Neuronal stem cell (in vitro differentiated cells): Measurements from ENCODE around the gene UMODL1.

Experiments
- DNase-seq: peaks from one replicate; pipeline ENCODE4 v3.0.0-alpha.2; 2013; ENCODE audit warnings: low spot score
- H2AFZ ChIP-seq: one replicate; pipeline ENCODE4 v1.6.1; 2013; ENCODE audit warnings: mild to moderate bottlenecking, low read length, inconsistent platforms
- H2AK5ac ChIP-seq: 2 replicates; pipeline ENCODE4 v1.6.1; 2013; ENCODE audit warnings: low read depth, mild to moderate bottlenecking, inconsistent platforms, low read length, moderate library complexity, mixed read lengths
- H2BK120ac ChIP-seq: 2 replicates; pipeline ENCODE4 v1.6.1; 2013; ENCODE audit warnings: low read depth, mild to moderate bottlenecking, inconsistent platforms, low read length, moderate library complexity, mixed read lengths
- H2BK12ac ChIP-seq: one replicate; pipeline ENCODE4 v1.6.1; 2013; ENCODE audit warnings: low read length, inconsistent platforms
- H2BK15ac ChIP-seq: 2 replicates; pipeline ENCODE4 v1.6.1; 2013; ENCODE audit warnings: mild to moderate bottlenecking, low read length, inconsistent platforms, mixed read lengths
- H2BK5ac ChIP-seq: one replicate; pipeline ENCODE4 v1.6.1; 2013; ENCODE audit warnings: inconsistent platforms, mild to moderate bottlenecking, low read length, moderate library complexity
- H3K14ac ChIP-seq: one replicate; pipeline ENCODE4 v1.6.1; 2013; ENCODE audit warnings: low read length, inconsistent platforms
- H3K18ac ChIP-seq: 2 replicates; pipeline ENCODE4 v1.6.1; 2013; ENCODE audit warnings: low read length, inconsistent platforms
- H3K23ac ChIP-seq: 2 replicates; pipeline ENCODE4 v1.6.1; 2013; ENCODE audit warnings: low read depth, mild to moderate bottlenecking, mixed read lengths, low read length, inconsistent platforms; ENCODE audit not compliant: poor library complexity
- H3K27ac ChIP-seq: replicated peaks from 3 replicates; pipeline ENCODE4 v1.5.1; 2013; ENCODE audit warnings: low read length, inconsistent platforms
- H3K27me3 ChIP-seq, 3 experiments: 2 replicates each; pipeline ENCODE4 v1.6.1; 2013; ENCODE audit warnings: low read length in 3 of 3, mild to moderate bottlenecking in 2 of 3, inconsistent platforms in 1 of 3, low read depth in 1 of 3, mixed read lengths in 1 of 3, moderate library complexity in 1 of 3; ENCODE audit not compliant: control insufficient read depth in 3 of 3, insufficient read depth in 3 of 3
- H3K36me3 ChIP-seq, 2 donors: replicated peaks in 1 of 2; 2 replicates each; pipeline ENCODE4 v1.6.1; 2013; ENCODE audit warnings: low read length in 2 of 2; ENCODE audit not compliant: control insufficient read depth in 2 of 2, insufficient read depth in 2 of 2
- H3K4ac ChIP-seq: 2 replicates; pipeline ENCODE4 v1.6.1; 2013; ENCODE audit warnings: inconsistent platforms, mild to moderate bottlenecking, low read length, moderate library complexity
- H3K4me1 ChIP-seq, 2 donors: 1 replicate in 1 of 2; 2 replicates in 1 of 2; pipeline ENCODE4 v1.6.1; 2013; ENCODE audit warnings: low read length in 2 of 2, low read depth in 1 of 2; ENCODE audit not compliant: control insufficient read depth in 2 of 2, insufficient read depth in 1 of 2
- H3K4me2 ChIP-seq: one replicate; pipeline ENCODE4 v1.6.1; 2013; ENCODE audit warnings: mild to moderate bottlenecking, low read length, inconsistent platforms; ENCODE audit not compliant: insufficient read depth, poor library complexity, severe bottlenecking
- H3K4me3 ChIP-seq, 2 donors: 2 replicates each; pipeline ENCODE4 v1.5.1; 2013; ENCODE audit warnings: low read length in 2 of 2, mild to moderate bottlenecking in 2 of 2, inconsistent platforms in 1 of 2, moderate library complexity in 1 of 2
- H3K79me1 ChIP-seq: one replicate; pipeline ENCODE4 v1.6.1; 2013; ENCODE audit warnings: low read depth, mild to moderate bottlenecking, inconsistent platforms, low read length, moderate library complexity
- H3K9ac ChIP-seq: one replicate; pipeline ENCODE4 v1.6.1; 2013; ENCODE audit warnings: mild to moderate bottlenecking, low read depth, low read length, inconsistent platforms; ENCODE audit not compliant: poor library complexity
- H3K9me3 ChIP-seq, 2 donors: replicated peaks in 1 of 2; 2 replicates each; pipeline versions ENCODE3 to v1.6.1; 2013; ENCODE audit warnings: low read length in 2 of 2, mild to moderate bottlenecking in 2 of 2, inconsistent platforms in 1 of 2, low read depth in 1 of 2, mixed read lengths in 1 of 2, moderate library complexity in 1 of 2; ENCODE audit not compliant: control insufficient read depth in 2 of 2, insufficient read depth in 1 of 2
- H4K8ac ChIP-seq: one replicate; pipeline ENCODE4 v1.6.1; 2013; ENCODE audit warnings: low read depth, mild to moderate bottlenecking, inconsistent platforms, low read length, moderate library complexity
- H4K91ac ChIP-seq: one replicate; pipeline ENCODE4 v1.6.1; 2013; ENCODE audit warnings: low read length, low read depth, mild to moderate bottlenecking, inconsistent platforms; ENCODE audit not compliant: poor library complexity
- WGBS, 2 donors: extraction: QIAGEN DNeasy Blood & Tissue Kit; methylation state at CpG; one replicate each; pipeline ENCODE4 v1.1.7; 2013; ENCODE audit warnings: missing lambda C conversion rate in 2 of 2, mixed read lengths in 1 of 2; ENCODE audit not compliant: insufficient read length in 2 of 2, insufficient replicate concordance in 1 of 2; ENCODE audit errors: extremely low coverage in 2 of 2; 5-methylcytosine and 5-hydroxymethylcytosine counted together

UMODL1 gene

DNA sequence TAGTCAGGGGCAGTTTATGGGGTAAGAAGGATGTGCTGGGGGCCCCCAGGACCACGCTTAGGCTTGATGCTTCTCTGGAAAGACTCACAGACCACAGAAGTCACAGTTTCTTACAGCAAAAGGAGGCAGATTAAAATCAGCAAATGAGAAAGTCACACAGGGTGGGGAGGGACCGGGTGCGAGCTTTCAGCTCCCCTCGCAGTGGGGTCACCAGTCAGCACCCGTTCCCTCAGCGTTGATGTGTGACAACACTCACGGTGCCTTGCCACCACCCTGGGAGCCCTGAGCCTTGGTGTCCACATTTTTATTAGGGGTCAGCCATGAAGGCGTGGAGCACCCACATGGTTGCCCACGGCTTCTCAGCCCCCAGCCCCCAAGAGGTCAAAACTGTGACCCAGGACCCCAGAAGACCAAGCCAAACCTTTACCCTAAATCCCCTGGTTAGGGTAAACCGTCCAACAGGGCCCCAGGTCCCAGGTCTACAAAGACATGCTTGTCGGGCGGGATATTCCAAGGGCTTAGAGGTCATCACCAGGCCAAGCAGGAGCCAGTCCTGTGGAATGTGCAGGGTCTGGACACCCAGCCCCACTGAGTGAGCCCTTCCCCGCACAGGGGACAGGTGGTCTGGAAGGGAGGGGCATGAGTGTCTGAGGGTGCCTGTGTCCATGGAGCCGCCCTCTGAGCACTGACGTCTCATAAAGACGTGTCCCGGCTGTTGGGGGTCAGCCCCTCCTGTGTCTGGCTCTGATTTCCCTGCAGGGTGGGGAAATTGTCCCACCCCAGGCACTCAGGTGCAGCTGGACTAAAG lies 83.3 kb downstream of the UMODL1 start:
- Histone ChIP-seq H2BK120ac (no peak overlapping the region), H2AK5ac (peak overlapping the region; percentile 36), H3K27ac (no peak overlapping the region), H4K91ac (peak overlapping the region; percentile 57), H3K23ac (no peak overlapping the region), H2BK12ac (no peak overlapping the region), H2BK15ac (no peak overlapping the region), H2BK5ac (no peak overlapping the region), H2AFZ (no peak overlapping the region), H3K4ac (no peak overlapping the region), H3K14ac (peak overlapping the region; percentile 83), H3K9me3 (no peaks in the 10 kb centered on the region), H3K36me3 (no peaks in the 10 kb centered on the region), H3K79me1 (no peaks in the 10 kb centered on the region), H3K18ac (peak overlapping the region; percentile 49), H3K4me2 (no peak overlapping the region), H3K27me3 (peaks cover 0 to 10% (median 0%) of the 10 kb centered on the region in 3 experiments), H3K9ac (no peak overlapping the region), H3K4me1 (peaks cover 0 to 2% of the 10 kb centered on the region in 2 donors), H4K8ac (no peak overlapping the region), H3K4me3 (no peak overlapping the region)
- no CpG with 5 or more reads among the region's 17 CpGs for WGBS, 2 donors
- no peak for DNase-seq

DNA sequence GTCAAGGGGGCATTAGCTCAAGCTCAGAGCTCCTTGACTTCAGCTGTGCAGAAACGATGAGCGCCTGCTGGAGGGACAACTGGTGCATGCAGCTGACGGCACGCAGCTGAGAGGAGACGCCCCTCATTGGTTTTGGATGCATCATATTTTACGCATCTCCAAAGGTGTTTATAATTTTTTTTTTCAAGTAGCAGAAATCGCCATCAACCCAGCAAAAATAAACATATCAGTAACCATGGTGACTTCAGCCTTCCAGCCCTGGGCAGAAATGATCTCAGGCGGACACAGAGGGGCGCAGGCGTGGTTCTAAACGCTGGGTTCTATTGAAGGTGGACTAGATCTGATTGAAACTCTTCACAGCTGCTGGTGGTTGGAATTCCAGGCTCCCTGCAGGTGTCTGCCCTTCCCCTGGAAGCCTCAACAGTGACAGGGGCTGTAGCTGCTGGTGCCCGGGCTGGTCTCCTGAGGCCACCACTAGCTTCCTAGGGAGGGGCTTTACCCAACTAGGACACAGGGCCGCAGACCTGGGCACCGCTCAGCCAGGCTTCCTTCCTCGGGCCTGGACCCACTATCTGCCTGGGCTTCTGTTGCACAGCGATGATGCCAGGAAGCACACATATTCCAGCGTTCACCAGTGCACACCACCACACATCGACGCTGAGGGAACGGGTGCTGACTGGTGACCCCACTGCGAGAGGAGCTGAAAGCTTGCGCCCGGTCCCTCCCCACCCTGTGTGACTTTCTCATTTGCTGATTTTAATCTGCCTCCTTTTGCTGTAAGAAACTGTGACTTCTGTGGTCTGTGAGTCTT lies 84.1 kb downstream of the UMODL1 start:
- H2BK15ac ChIP-seq = no peak overlapping the region
- no peaks in the 10 kb centered on the region for H3K9me3 ChIP-seq
- peak overlapping the region; percentile 49 for H3K18ac ChIP-seq
- H3K4ac ChIP-seq = peak overlapping the region; percentile 4
- no peak overlapping the region for H2AFZ ChIP-seq
- H3K4me3 ChIP-seq = no peak overlapping the region
- no peak overlapping the region for H3K27ac ChIP-seq
- H3K79me1 ChIP-seq = no peaks in the 10 kb centered on the region
- no peak overlapping the region for H2BK12ac ChIP-seq
- peak overlapping the region; percentile 56 for H2BK5ac ChIP-seq
- H3K4me2 ChIP-seq = no peak overlapping the region
- H3K14ac ChIP-seq = no peak overlapping the region
- H4K8ac ChIP-seq = no peak overlapping the region
- H2BK120ac ChIP-seq = no peak overlapping the region
- H4K91ac ChIP-seq = peak overlapping the region; percentile 57
- peak overlapping the region; percentile 60 for H2AK5ac ChIP-seq
- no peak overlapping the region for H3K9ac ChIP-seq
- DNase-seq = no peak
- no peaks in the 10 kb centered on the region for H3K36me3 ChIP-seq
- H3K4me1 ChIP-seq = peaks cover 0 to 2% of the 10 kb centered on the region in 2 donors
- WGBS, 2 donors = no CpG with 5 or more reads among the region's 23 CpGs
- peaks cover 0 to 7% (median 0%) of the 10 kb centered on the region in 3 experiments for H3K27me3 ChIP-seq
- no peak overlapping the region for H3K23ac ChIP-seq

DNA sequence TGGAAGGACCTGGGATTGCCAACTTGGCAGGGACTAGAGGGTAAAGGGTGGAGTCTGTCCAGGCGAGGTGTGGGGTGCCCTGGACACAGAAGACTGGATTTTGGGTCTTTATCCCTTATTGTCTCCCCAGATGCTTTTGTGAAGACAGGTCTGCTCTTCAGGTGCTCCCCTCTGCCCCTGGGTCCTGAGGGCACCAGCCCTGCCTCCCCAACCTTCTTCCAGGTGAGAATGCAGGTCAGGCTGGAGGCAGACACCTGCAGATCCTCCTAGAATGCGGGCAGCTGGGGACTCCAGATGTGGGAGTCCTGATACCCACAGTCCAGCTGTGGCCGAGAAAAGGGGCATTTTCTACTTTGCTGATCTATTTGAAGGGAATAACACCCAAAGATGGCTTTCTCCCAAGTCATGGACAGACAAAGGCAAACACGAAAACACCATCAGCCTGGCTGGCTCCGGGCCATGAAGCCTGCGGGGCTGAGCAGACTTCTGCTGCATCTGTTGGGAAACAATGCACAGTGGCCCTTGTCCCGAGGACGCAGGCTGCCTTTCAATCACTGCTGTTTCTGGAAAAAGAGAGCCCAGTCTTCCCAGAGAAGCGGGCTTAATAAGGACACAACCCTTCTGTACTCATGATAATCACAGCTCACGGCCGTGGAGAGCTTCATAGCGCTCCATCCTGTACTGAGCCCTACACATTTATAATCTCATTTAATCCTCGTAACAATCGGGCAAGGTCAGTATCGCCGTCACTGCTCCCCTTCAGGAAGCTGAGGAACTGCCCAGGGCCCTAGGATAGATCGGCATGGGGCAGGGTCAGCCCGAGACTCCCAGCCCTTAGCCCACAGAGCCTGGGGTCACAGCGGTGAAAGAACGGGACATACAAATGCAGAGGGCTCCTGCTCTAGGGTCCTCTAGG lies 85.8 kb downstream of the UMODL1 start:
- H3K4me2 ChIP-seq = no peak overlapping the region
- WGBS, 2 donors = no CpG with 5 or more reads among the region's 20 CpGs

More for the DNA sequence above, 85.8 kb downstream of the UMODL1 start:
- H2AK5ac ChIP-seq = no peak overlapping the region
- H3K14ac ChIP-seq = no peak overlapping the region
- no peak overlapping the region for H2BK12ac ChIP-seq
- no peak overlapping the region for H2BK15ac ChIP-seq
- H3K36me3 ChIP-seq = no peaks in the 10 kb centered on the region
- H3K27ac ChIP-seq = no peak overlapping the region
- no peak overlapping the region for H3K23ac ChIP-seq
- H4K91ac ChIP-seq = no peak overlapping the region
- no peak overlapping the region for H3K9ac ChIP-seq
- no peak overlapping the region for H3K4me3 ChIP-seq
- no peak overlapping the region for H2BK120ac ChIP-seq
- peaks cover 0 to 1% of the 10 kb centered on the region in 2 donors for H3K9me3 ChIP-seq
- peaks cover 0 to 8% of the 10 kb centered on the region in 2 donors for H3K4me1 ChIP-seq
- no peaks in the 10 kb centered on the region for H3K27me3 ChIP-seq
- H3K79me1 ChIP-seq = no peaks in the 10 kb centered on the region
- H3K4ac ChIP-seq = no peak overlapping the region
- no peak overlapping the region for H2AFZ ChIP-seq
- peak overlapping the region; percentile 79 for H3K18ac ChIP-seq
- H2BK5ac ChIP-seq = no peak overlapping the region
- H4K8ac ChIP-seq = no peak overlapping the region
- DNase-seq = no peak
